GM21737 (cell line): ENCODE results near the gene MBD1.
A peak's percentile ranks its signal among the peaks of the same experiment; 100 is the strongest.
"Not testable (repeated sequence)": the region's sequence is repeated elsewhere in the genome, so short reads cannot be mapped to it uniquely, and the experiment has no call there.

ENCODE experiments used
- ATAC-seq: cut with Tn5 transposase; IDR thresholded peaks from one replicate; pipeline ENCODE4 v1.9.1; 2021; ENCODE audit warnings: mild to moderate bottlenecking, moderate library complexity; ENCODE audit not compliant: unreplicated experiment

MBD1 gene

GRCh38 chr18:50275503-50276036, 5.8 kb downstream of the MBD1 start:
- no peak for ATAC-seq

- no peak for ATAC-seq
Observed at GRCh38 chr18:50274941-50275340, 6.4 kb downstream of the MBD1 start.

- no peak for ATAC-seq
Observed at GRCh38 chr18:50274044-50274442, 7.3 kb downstream of the MBD1 start.

- no peak for ATAC-seq
Observed at GRCh38 chr18:50273203-50274043, 7.9 kb downstream of the MBD1 start.

- no peak for ATAC-seq
Observed at GRCh38 chr18:50272568-50272967, 8.8 kb downstream of the MBD1 start.

GRCh38 chr18:50268022-50268747, 13.1 kb downstream of the MBD1 start:
- peak; percentile 69 for ATAC-seq

- peak; percentile 80 for ATAC-seq
Observed at GRCh38 chr18:50266248-50266704, 15.0 kb downstream of the MBD1 start, which contains the start of gene CFAP53. CFAP53 (minus strand) TSS chr18:50266495; CDS start chr18:50266404, 91 bp downstream.

GRCh38 chr18:50262977-50263376, 18.3 kb downstream of the MBD1 start:
- ATAC-seq, result no peak

GRCh38 chr18:50250935-50251334, 30.4 kb downstream of the MBD1 start:
- ATAC-seq, result no peak

- ATAC-seq, result no peak
Observed at GRCh38 chr18:50249576-50249975, 31.7 kb downstream of the MBD1 start.

- ATAC-seq, result no peak
Observed at GRCh38 chr18:50247561-50247960, 33.8 kb downstream of the MBD1 start.

- not testable (repeated sequence) for ATAC-seq
Observed at GRCh38 chr18:50241768-50242167, 39.6 kb downstream of the MBD1 start.

- ATAC-seq, result no peak
Observed at GRCh38 chr18:50240080-50240563, 41.2 kb downstream of the MBD1 start.

- ATAC-seq, result no peak
Observed at GRCh38 chr18:50232419-50232818, 48.9 kb downstream of the MBD1 start.

GRCh38 chr18:50231621-50232020, 49.7 kb downstream of the MBD1 start:
- ATAC-seq, result no peak

- not testable (repeated sequence) for ATAC-seq
Observed at GRCh38 chr18:50220249-50220648, 61.1 kb downstream of the MBD1 start.
